HL-60 (cell line): ENCODE results near the gene CLASP2.

Source experiments
- DNase-seq, 2 experiments: peaks; one replicate each; pipeline ENCODE4 v3.0.0-alpha.2; 2010 to 2020; ENCODE audit warnings: low read depth in 1 of 2, low spot score in 1 of 2
- H3K27ac ChIP-seq: fragments of 250-450 bp; sonication (Bioruptor Pico); replicated peaks from 2 replicates; pipeline ENCODE4 v1.5.1; 2020; ENCODE audit warnings: mild to moderate bottlenecking, moderate library complexity
- H3K27me3 ChIP-seq: fragments of 250-450 bp; sonication (Bioruptor Pico); 2 replicates; pipeline ENCODE4 v1.5.1; 2021; ENCODE audit warnings: mild to moderate bottlenecking, moderate library complexity; ENCODE audit not compliant: insufficient read depth, poor library complexity, severe bottlenecking
- H3K4me3 ChIP-seq: replicated peaks from 2 replicates; pipeline ENCODE4 v1.5.1; 2011; ENCODE audit warnings: mild to moderate bottlenecking, control low read depth, low read length; ENCODE audit not compliant: insufficient read depth
- CTCF ChIP-seq: IDR thresholded peaks from one replicate; pipeline ENCODE4 v1.5.1; 2011; ENCODE audit warnings: low read length, control low read depth, inconsistent platforms; ENCODE audit not compliant: insufficient read depth
- GABPA ChIP-seq: IDR thresholded peaks from 2 replicates; pipeline ENCODE4 v1.6.1; 2012; ENCODE audit warnings: low read depth
- POLR2AphosphoS5 ChIP-seq: IDR thresholded peaks from 2 replicates; pipeline ENCODE4 v1.6.1; 2012; ENCODE audit warnings: low read depth
- REST ChIP-seq: IDR thresholded peaks from 2 replicates; pipeline ENCODE4 v1.6.1; 2012; ENCODE audit warnings: low read depth; ENCODE audit not compliant: insufficient replicate concordance
- SPI1 ChIP-seq: IDR thresholded peaks from 2 replicates; pipeline ENCODE4 v1.6.1; 2012; ENCODE audit warnings: low read depth, mild to moderate bottlenecking, borderline replicate concordance

CLASP2 gene

GRCh38 chr3:33538678-33539339, 179.2 kb downstream of the CLASP2 start:
- DNase-seq, result no peak
- Histone ChIP-seq H3K27me3 (no peaks in the 10 kb centered on the region), H3K4me3 (no peak overlapping the region), H3K27ac (no peak overlapping the region)
- no peak for TF ChIP-seq REST
- TF ChIP-seq POLR2AphosphoS5, result no peak
- no peak for TF ChIP-seq GABPA
- TF ChIP-seq CTCF, result no peak
- no peak for TF ChIP-seq SPI1

- no peak for DNase-seq
- Histone ChIP-seq H3K4me3 (no peak overlapping the region), H3K27me3 (no peaks in the 10 kb centered on the region), H3K27ac (no peak overlapping the region)
- TF ChIP-seq GABPA (no peak), SPI1 (no peak), POLR2AphosphoS5 (no peak), REST (no peak), CTCF (no peak)
These were observed 180.9 kb downstream of the CLASP2 start for GRCh38 chr3:33537133-33537532.

GRCh38 chr3:33526787-33527186, 191.3 kb downstream of the CLASP2 start:
- DNase-seq, result no peak
- H3K4me3 ChIP-seq, result no peak overlapping the region
- H3K27ac ChIP-seq, result no peak overlapping the region
- no peak for TF ChIP-seq REST
- TF ChIP-seq SPI1, result no peak
- no peak for TF ChIP-seq POLR2AphosphoS5
- TF ChIP-seq CTCF, result no peak
- TF ChIP-seq GABPA, result no peak
- H3K27me3 ChIP-seq, result no peaks in the 10 kb centered on the region
